ENCODE results near the gene ATOH8. TPM values are rescaled to one million over a fixed set of nuclear protein-coding genes. Genes with fewer than 3 reads are reported as not detected.

ATOH8 gene
- total RNA-seq, 2 experiments from 2014 or later: not detected

GRCh38 chr2:85763132-85763531 lies 9.3 kb downstream of the ATOH8 start:
- ChIA-PET POLR2A (no interaction called here), CTCF (no interaction called here)
- DNase-seq (no peak), ATAC-seq (ENCODE audit: poor library complexity) (no peak)
- Mint-ChIP-seq H3K36me3 (ENCODE audit: low read depth) (no peaks in the 10 kb centered on the region), H3K27me3 (peaks cover 71% of the 10 kb centered on the region), H3K4me1 (ENCODE audit: low read depth) (no peaks in the 10 kb centered on the region), H3K9me3 (no peaks in the 10 kb centered on the region), H3K27ac (no peak overlapping the region), H3K4me3 (no peak overlapping the region)
- TF ChIP-seq CTCF (IDR thresholded peaks at IDR 0.05): no peak
- intact Hi-C loops (cut with DNase I, micrococcal nuclease): no loop called here
- peaks cover 0 to 7% of the 10 kb centered on the region in 2 experiments for H3K9me3 ChIP-seq (ENCODE audit: control insufficient read depth in 1 of 2, insufficient read depth in 1 of 2, low read length in 2 of 2)
- H3K27me3 ChIP-seq (ENCODE audit: control insufficient read depth in 1 of 2, insufficient read depth in 2 of 2, low read length in 2 of 2): peaks cover 23 to 44% of the 10 kb centered on the region in 2 experiments
- no peaks in the 10 kb centered on the region for H3K4me1 ChIP-seq (ENCODE audit: insufficient read depth, low read length)
- H3K27ac ChIP-seq (ENCODE audit: low read depth in 1 of 2, low read length in 2 of 2): no peak overlapping the region
- no peak overlapping the region for H3K4me3 ChIP-seq (ENCODE audit: low read length)
- H3K36me3 ChIP-seq (ENCODE audit: insufficient read depth, low read length): no peaks in the 10 kb centered on the region

GRCh38 chr2:85763831-85764230 lies 10.0 kb downstream of the ATOH8 start:
- H3K4me1 ChIP-seq (ENCODE audit: insufficient read depth, low read length): no peaks in the 10 kb centered on the region
- TF ChIP-seq CTCF (IDR thresholded peaks at IDR 0.05): no peak
- ChIA-PET POLR2A (no interaction called here), CTCF (no interaction called here)
- DNase-seq: no peak
- H3K9me3 ChIP-seq (ENCODE audit: control insufficient read depth in 1 of 2, insufficient read depth in 1 of 2, low read length in 2 of 2): peaks cover 0 to 7% of the 10 kb centered on the region in 2 experiments
- Mint-ChIP-seq H3K9me3 (no peaks in the 10 kb centered on the region), H3K4me1 (ENCODE audit: low read depth) (no peaks in the 10 kb centered on the region), H3K4me3 (no peak overlapping the region), H3K27me3 (peaks cover 64% of the 10 kb centered on the region), H3K27ac (no peak overlapping the region), H3K36me3 (ENCODE audit: low read depth) (no peaks in the 10 kb centered on the region)
- peaks cover 20 to 39% of the 10 kb centered on the region in 2 experiments for H3K27me3 ChIP-seq (ENCODE audit: control insufficient read depth in 1 of 2, insufficient read depth in 2 of 2, low read length in 2 of 2)
- H3K4me3 ChIP-seq (ENCODE audit: low read length): no peak overlapping the region
- H3K36me3 ChIP-seq (ENCODE audit: insufficient read depth, low read length): no peaks in the 10 kb centered on the region
- no peak overlapping the region for H3K27ac ChIP-seq (ENCODE audit: low read depth in 1 of 2, low read length in 2 of 2)
- intact Hi-C loops (cut with DNase I, micrococcal nuclease): no loop called here
- no peak for ATAC-seq (ENCODE audit: poor library complexity)

GRCh38 chr2:85765081-85765731 lies 11.4 kb downstream of the ATOH8 start:
- peaks cover 20 to 35% of the 10 kb centered on the region in 2 experiments for H3K27me3 ChIP-seq (ENCODE audit: control insufficient read depth in 1 of 2, insufficient read depth in 2 of 2, low read length in 2 of 2)
- Mint-ChIP-seq H3K4me1 (ENCODE audit: low read depth) (no peaks in the 10 kb centered on the region), H3K27me3 (peaks cover 62% of the 10 kb centered on the region), H3K27ac (no peak overlapping the region), H3K4me3 (no peak overlapping the region), H3K9me3 (no peaks in the 10 kb centered on the region), H3K36me3 (ENCODE audit: low read depth) (no peaks in the 10 kb centered on the region)
- ChIA-PET POLR2A (no interaction called here), CTCF (interaction anchor here (0.6 kb wide), 1 partner anchor 319 kb away, joined by 3 read pairs; no protein-coding TSS in a partner anchor)
- DNase-seq: no peak
- H3K4me1 ChIP-seq (ENCODE audit: insufficient read depth, low read length): no peaks in the 10 kb centered on the region
- intact Hi-C loops (cut with DNase I, micrococcal nuclease): no loop called here
- ATAC-seq (ENCODE audit: poor library complexity): no peak
- no peak for TF ChIP-seq CTCF (IDR thresholded peaks at IDR 0.05)
- H3K9me3 ChIP-seq (ENCODE audit: control insufficient read depth in 1 of 2, insufficient read depth in 1 of 2, low read length in 2 of 2): peaks cover 0 to 7% of the 10 kb centered on the region in 2 experiments
- no peak overlapping the region for H3K27ac ChIP-seq (ENCODE audit: low read depth in 1 of 2, low read length in 2 of 2)
- H3K36me3 ChIP-seq (ENCODE audit: insufficient read depth, low read length): no peaks in the 10 kb centered on the region
- no peak overlapping the region for H3K4me3 ChIP-seq (ENCODE audit: low read length)
